ENCODE measurements around the gene SH2D3C. TPM values are rescaled to one million over a fixed set of nuclear protein-coding genes. Genes with fewer than 3 reads are reported as not detected.
A peak's percentile ranks its signal among the peaks of the same experiment; 100 is the strongest.

SH2D3C gene
- polyA plus RNA-seq (2014; cell fraction: cytosol; rRNA removed): 5.8 and 6.9 TPM in 2 replicates
- 4.2 and 9.0 TPM in 2 replicates for polyA plus RNA-seq (2014; cell fraction: nucleus; rRNA removed)

- DNase-seq (ENCODE audit: low spot score): no peak
These were observed at the start of gene SH2D3C for GRCh38 chr9:127778280-127779135. Gene SH2D3C, minus strand, starts transcription at chr9:127778666. Its CDS starts 39 bp downstream, at chr9:127778627.

GRCh38 chr9:127826253-127826913 lies 47.9 kb upstream of the SH2D3C start:
- no peak for DNase-seq (ENCODE audit: low spot score)

- DNase-seq (ENCODE audit: low spot score): peak; percentile 35
These were observed 47.0 kb upstream of the SH2D3C start for GRCh38 chr9:127825319-127826051.

- DNase-seq (ENCODE audit: low spot score): no peak
These were observed 43.6 kb upstream of the SH2D3C start for GRCh38 chr9:127822108-127822507.

- no peak for DNase-seq (ENCODE audit: low spot score)
These were observed 40.1 kb upstream of the SH2D3C start for GRCh38 chr9:127818574-127818973.

GRCh38 chr9:127817881-127818434 lies 39.5 kb upstream of the SH2D3C start:
- DNase-seq (ENCODE audit: low spot score): no peak

- DNase-seq (ENCODE audit: low spot score): no peak
These were observed 38.3 kb upstream of the SH2D3C start for GRCh38 chr9:127816728-127817127.

- DNase-seq (ENCODE audit: low spot score): no peak
These were observed 37.9 kb upstream of the SH2D3C start for GRCh38 chr9:127816362-127816725.

- no peak for DNase-seq (ENCODE audit: low spot score)
These were observed 37.3 kb upstream of the SH2D3C start for GRCh38 chr9:127815512-127816361.

GRCh38 chr9:127814619-127815511 lies 36.4 kb upstream of the SH2D3C start:
- DNase-seq (ENCODE audit: low spot score): no peak

- DNase-seq (ENCODE audit: low spot score): no peak
These were observed 35.3 kb upstream of the SH2D3C start for GRCh38 chr9:127813686-127814226.

- no peak for DNase-seq (ENCODE audit: low spot score)
These were observed 34.6 kb upstream of the SH2D3C start for GRCh38 chr9:127812936-127813675.

GRCh38 chr9:127812011-127812410 lies 33.5 kb upstream of the SH2D3C start:
- no peak for DNase-seq (ENCODE audit: low spot score)

GRCh38 chr9:127810378-127811187 lies 32.1 kb upstream of the SH2D3C start:
- no peak for DNase-seq (ENCODE audit: low spot score)

GRCh38 chr9:127809540-127810377 lies 31.3 kb upstream of the SH2D3C start:
- no peak for DNase-seq (ENCODE audit: low spot score)

- no peak for DNase-seq (ENCODE audit: low spot score)
These were observed 30.6 kb upstream of the SH2D3C start for GRCh38 chr9:127809002-127809539.
